CD4-positive, alpha-beta T cell treated with Interferon gamma for 1 hour (primary cell): ENCODE measurements around the gene KCND2.

ENCODE experiments used
- DNase-seq: peaks from one replicate; pipeline ENCODE4 v3.0.0-alpha.2; 2020

Gene KCND2

DNA sequence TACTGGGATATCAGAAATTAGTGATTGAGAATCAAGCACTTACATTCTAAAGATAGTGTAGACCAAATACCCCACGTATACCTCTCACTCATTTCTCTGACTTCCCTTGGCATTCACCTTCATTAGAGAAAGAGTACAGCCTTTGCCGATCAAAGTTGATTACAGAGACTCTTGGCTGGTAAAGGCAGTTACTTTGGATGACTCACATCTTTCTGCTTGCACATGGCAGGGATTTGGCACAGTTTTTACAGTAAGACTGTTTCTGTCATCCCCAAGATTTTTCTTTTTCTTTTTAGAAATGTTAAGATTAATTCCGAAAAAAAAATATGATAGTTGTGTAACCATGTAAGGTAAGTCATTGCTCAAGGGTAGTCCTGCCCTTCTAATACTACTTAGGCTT, 442.0 kb downstream of the KCND2 start:
- no peak for DNase-seq

DNA sequence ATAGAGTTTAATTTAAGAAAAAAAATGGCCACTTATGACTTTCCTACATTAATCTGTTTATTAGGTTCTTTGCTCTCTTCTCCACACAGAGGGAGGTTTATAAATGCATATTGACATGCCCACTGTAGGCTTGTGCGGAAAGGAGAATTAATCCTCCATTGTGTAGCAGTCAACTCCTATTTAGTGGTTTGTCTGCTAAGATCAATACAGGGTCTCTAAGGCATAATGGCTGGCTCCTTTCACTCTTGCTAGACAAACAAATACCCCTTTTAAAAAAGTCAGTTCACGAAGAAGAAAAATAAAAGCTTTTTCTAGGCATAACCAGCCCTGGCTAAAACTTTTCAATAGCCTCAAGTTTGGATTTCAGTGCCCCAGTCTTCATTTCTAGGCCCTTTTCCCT, 443.3 kb downstream of the KCND2 start:
- no peak for DNase-seq

DNA sequence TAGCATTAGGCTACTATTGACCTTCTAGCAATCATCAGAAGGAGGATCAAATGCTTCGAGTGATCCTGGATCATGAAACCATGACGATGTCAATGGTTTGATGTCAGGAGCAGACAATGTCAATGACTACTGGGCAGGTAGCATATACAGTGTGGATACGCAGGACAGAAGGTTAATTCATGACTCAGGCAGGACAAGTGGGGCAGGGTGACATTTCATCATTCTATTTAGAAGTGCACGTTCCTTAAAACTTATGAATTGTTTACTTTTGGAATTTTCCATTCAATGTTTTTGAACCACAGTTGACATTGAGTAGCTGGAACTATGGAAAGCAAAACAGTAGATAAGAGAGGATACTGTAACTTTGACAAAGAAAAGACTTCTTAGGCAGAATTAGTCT, 444.2 kb downstream of the KCND2 start:
- no peak for DNase-seq

DNA sequence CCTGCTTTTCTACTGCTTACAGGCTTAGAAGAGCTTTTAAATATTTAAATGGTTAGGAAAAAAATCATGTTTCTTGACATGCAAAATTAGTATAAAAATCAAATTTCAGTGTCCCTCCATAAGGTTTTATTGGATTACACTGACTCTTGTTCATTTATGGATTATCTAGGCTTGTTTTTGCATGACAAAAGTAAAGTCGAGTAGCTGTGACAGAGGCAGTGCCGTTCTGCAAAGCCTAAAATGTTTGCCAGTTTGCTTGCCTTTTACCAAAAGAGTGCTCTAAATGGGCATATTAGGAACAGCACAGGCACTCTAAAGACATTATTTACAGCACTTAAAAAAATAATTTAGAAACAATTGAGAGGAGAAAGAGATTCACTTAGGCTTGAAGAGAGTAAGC, 445.4 kb downstream of the KCND2 start:
- DNase-seq: no peak

DNA sequence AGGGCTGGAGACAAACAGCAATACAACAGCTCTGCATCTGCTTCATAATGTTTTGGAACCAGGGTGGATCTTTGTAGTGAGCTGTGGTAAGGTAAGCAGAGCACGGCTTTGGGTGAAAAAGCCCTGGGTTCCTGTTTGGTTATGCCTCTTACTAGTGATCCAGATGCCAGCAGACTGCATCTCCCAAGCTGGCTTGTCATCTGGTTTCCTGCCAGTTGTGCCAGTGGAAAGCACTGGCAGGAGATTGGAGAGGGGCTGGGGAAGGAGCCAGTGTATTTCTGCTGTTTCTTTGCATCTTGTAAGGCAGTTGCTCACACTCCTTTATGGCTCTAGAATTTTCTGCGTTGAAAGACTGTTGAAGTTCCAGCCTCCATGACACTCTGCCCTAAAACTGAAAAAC, 447.3 kb downstream of the KCND2 start:
- DNase-seq: no peak

DNA sequence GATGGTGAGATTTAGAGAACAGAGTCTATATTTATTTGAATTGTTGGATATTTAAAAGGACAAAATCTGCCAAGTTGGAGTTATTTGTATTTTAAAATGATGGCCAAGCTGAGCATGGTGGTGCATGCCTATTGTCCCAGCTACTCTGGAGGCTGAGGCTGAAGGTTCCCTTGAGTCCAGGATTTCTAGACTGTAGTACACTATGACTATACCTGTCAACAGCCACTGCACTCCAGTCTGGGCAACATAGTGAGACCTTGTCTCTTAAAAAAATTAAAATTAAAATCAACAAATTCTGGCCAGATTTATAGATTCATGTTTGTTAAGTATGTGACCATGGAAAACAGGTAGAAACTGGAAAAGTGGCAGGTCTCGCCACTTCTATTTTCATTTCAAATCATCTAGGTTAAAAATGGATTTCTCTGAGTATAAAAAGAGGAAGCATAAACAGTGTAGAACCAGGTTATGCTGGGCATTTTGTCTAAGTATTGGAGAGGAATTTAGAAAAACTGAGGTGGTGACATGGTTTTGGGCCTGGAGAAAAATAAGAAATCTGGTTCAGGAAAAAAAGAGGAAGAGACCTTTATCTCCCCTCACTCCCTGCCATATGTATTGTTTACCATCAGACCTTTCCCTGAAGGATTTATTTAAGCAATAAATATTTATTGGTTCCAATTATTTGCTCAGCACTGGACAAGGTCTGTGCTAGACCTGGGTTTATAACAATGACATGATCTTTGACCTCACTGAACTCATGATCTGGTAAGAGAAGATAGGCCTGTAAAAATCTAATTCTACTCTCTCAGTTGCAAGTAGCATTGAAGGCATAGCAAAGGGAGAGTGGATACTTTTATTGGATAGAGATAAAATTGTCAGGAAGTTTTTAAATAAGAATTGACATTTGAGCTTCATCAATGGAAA, 450.8 kb downstream of the KCND2 start:
- no peak for DNase-seq

DNA sequence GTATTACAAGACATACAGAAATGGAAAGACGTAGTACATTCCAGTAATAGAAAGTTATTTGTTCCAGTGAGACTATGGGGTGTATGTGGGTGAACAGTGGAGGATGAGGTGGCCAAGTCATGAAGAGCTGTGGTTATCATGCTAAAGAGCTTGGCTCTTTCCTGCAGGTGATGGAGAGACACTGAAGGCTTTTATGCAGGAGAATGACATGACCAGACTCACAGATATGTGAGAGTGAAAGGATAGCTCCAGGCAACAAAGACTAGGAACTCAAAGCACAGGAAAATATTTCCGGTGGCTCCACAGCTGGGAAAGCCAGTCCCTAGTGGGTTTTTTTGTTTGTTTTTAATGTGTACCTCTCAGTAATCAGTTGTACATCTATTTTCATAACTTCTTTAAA, 451.5 kb downstream of the KCND2 start:
- DNase-seq: no peak

DNA sequence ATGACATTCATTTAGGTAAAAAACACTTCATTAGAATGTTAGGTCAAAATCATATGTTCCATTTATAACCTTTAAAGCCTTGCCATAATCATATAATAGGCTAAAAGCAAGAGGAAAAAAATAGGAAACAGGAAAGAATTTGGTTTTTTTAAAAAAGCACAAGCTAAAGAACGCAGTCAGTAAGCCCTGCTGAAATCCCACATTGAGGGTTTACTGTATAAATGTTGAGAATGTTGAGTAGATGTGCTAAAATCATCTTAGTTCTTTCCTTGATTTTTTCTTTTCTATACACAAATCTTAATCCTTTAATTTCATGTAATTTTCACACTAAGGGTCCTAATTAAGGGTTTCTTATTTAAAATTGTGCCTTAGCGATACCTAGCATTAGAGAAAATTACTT, 452.0 kb downstream of the KCND2 start:
- no peak for DNase-seq

DNA sequence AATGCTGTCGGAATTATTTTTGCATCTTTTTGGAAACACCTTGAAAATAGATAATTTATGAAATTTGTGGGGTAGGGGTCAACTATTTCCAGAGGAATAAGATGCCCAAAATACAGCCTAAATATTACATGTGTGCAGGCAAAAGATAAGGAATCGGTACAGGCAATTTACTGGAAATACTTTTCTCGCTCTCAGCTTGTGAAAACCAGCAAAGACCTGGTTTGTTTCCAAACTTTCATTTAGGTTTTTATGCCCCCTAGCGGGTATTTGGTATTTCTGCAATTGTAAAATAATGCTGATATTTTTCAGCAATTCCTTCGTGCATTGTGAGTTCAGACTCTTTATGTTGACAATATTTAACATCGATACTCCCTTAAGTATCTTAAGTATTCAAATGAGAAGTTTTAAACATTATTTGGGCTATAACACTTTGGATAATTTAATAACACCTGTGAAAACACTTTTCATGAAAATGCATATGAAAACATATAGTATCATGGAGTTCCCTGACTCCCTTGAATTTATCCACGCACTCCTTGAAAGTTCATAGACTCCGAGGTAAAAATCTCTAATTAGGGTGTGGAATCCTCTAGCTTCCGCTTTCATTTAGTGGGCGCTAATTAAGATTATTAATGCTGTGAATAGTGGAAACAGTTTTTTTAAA, 452.5 kb downstream of the KCND2 start:
- DNase-seq: no peak

DNA sequence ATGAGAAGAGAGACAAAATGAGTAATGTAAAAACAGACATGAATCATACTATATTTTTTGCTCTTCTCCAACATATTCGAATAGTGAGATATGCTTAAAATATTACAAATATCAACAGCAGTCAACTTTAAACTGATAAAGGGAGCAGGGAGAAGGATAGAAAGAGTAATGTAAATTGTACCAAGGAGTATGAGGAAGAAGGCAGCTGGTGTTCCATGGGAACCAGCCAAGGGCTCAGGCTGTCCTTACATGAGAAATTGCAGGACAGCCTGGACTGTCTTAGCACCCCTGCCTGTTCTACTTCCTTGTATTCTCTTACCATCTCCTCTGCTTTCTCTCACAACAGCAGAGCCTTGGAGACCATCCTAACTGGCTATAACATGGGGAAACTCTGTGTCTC, 456.3 kb downstream of the KCND2 start:
- DNase-seq: no peak

DNA sequence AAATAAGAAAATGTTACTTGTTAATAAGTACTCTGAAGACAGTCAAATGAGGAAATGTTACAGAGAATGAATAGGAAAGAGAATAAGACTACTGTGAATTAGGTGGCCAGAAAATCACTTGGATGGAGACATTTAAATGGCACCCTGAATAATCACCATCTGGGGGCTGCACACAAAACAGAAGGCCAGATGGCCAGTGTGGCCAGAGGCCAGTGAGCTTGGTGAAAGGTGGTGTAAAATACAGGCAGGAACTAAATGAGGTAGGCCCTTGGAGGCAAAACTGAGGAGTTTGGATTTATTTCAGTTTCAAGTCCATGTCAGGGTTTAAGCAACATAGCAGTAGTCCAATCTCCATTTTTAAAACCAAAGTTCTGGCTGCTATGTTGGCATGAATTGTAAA, 458.3 kb downstream of the KCND2 start:
- DNase-seq: no peak

DNA sequence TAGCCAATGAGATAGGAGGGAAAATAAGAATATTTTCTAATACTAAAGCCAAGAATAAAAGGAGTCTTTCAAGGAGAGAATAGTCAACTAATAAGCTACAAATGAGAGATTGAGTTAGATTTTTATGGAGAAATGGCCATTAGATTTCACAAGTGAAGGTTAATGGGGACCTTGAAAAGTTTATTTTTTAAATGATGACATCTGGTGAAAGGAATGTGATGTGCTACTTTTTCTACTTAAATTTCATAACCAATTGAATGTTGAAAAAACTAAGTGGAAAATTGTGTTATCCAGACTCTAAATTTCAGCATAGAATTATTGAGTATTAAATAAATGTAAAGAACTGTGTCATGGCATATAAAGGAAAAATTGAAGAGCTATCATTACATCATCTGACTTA, 459.3 kb downstream of the KCND2 start:
- DNase-seq: no peak

DNA sequence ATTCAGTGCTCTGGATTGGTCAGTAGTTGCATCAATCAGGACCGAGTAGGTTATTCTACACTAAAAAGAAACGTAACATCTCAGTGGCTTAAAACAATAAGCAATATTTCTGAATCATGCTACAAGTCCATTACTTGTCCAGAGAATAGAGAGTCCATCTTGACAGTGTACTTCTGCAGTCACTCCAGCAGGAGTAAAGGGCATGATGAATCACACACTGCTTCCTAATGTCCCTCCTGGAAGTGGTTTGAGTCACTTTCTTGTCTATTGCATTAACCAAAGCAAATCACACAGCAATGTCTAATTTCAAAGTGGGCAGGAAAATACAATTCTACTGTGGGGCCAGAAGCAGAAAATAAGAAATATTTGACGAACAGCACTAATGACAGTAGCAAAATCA, 460.2 kb downstream of the KCND2 start:
- DNase-seq: no peak

DNA sequence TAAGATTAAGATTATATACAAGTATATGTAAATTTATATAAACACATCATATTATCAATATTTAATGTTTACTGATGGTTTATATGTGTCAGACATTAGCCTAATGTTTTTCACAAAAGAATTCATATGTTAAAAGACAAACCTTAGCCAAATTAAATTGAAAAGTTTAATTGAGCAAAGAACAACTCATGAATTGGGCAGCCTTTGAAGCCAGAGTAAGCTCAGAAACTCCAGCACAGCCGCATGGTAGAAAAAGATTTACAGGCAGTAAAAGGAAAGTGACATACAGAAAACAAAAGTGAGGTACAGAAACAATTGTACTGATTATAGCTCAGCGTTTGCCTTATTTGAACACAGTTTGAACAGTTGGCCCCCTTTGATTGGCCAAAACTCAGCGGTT, 460.9 kb downstream of the KCND2 start:
- no peak for DNase-seq

DNA sequence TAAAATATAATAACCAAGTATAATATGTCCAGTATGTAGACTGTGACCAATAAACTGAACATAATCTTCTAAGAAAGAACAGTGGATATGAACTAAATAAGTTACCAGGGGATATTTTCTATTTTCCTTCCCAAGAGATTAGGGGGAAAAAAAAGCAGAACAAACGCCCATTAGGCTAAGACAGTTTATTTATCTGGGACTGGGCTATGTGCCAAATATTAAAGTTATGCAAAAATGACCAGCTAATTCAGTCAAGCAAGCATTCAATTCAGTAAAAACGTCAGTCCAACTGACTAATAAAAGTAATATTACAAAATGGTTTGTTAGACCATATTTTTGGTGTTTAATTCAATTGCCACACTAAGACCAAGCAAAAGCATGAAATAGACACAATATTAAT, 462.8 kb downstream of the KCND2 start:
- DNase-seq: no peak

DNA sequence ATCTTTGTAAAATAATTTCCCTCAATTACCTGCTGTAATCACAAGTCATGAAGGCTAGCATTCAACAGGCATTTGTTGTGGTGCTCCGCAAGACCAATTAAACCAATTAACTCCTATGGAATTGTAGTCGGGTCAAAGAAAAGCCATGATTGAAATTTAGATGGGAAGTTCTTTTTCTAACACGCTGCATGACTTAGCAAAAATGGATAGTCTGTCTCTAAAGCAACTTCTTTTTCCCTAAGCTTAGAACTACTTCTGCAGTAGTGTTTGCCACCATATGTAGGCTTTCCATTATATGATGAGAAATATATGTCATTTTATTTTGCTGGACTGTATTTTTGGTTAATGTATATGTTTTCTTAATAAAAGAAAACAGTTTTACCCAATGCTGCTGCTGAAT, 465.8 kb downstream of the KCND2 start:
- no peak for DNase-seq

DNA sequence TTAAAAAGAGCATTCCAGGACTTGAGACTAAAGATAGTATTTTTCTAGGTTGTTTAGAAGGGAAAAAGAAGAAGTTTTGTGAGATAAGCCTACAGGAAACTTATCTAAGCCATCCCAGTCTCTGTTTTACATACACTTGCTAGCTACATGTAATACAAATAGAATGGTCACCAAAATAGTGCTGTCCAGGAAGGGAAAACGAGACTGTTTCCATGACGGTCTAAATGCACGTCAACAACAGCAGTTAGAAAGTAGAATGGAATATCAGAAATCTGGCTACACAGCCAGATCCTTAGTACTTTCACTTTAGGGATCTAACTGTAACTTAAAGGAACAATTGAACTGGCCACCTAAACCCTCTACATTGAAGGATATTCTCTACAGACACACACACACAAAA, 467.4 kb downstream of the KCND2 start:
- DNase-seq: no peak

DNA sequence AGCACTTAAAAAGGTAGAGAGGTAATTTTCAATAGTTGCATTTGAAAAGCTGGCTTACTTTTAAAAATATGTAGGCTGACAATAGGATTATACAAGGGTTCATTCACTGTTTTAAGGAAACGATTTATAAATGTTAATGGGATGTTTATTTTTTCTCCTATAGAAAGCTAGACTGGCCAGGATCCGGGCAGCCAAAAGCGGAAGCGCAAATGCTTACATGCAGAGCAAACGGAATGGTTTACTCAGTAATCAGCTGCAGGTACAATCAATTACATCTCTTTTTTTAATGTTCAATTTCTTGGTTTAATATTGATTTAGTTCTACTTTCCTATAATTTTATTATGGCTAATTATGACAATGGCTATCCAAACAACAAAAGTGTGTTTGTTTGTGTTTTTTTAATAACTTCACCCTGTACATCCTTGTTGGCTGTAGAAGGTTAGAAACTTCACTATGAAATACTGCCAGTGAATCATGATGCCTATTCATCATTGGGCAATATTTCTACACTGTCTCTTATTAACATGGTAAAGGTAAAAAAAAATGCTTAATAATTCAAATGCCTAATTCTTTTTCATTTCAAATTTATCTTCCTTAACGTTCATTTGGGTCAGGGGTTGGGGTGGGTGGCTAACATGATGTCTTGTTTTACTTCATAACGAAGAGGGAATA, 468.5 kb downstream of the KCND2 start:
- no peak for DNase-seq

DNA sequence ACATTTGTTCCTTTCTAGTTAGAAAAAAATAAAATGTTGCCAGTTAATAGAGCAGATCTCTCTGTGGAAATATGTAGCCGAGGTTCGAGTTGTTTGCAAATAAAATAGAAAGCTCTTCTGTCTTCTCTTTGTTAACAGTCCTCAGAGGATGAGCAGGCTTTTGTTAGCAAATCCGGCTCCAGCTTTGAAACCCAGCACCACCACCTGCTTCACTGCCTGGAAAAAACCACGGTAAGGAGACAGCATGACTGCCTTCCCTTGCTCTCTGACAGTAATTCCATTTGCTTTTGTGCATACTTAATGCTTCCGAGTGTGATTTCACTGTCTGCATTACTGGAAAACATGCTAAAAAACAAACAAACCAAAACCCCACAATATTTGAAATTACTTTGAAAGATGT, 469.4 kb downstream of the KCND2 start:
- no peak for DNase-seq

DNA sequence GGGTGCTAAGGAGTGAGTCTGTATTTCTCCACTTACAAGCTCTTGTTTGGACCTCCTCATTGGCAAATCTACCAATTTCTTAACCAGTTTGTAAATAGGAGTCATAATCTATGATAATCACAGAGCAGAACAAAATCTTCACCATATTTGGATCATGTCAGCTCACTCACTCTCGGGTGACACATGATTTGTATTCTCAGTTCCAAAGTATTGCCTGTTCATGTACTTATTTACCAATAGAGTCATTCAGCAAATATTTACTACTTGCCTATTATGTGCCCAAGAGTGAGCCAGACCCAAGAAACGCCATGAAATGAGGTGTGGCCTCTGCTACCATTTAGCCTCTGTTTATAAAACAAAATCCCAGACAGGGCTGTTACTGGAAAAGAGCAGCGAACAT, 470.2 kb downstream of the KCND2 start:
- no peak for DNase-seq

DNA sequence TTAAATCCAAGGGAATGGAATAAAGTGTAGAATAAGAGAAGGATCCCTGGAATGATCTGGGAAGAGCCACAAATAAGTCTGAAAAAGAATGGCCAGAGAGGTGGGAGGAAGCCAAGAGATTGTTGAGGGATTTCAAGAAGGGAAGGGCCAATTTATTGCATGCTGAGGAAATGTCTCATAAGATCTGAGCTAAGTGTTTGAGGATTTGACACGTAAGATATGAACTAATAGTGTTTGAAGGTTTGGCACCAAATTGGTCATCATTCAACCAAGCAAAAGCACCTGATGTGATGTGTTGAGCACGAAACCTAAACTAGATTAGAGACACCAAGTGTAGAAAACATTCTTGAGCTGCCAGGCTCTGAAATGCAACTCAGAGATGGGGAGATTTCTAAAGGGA, 487.1 kb downstream of the KCND2 start:
- no peak for DNase-seq

DNA sequence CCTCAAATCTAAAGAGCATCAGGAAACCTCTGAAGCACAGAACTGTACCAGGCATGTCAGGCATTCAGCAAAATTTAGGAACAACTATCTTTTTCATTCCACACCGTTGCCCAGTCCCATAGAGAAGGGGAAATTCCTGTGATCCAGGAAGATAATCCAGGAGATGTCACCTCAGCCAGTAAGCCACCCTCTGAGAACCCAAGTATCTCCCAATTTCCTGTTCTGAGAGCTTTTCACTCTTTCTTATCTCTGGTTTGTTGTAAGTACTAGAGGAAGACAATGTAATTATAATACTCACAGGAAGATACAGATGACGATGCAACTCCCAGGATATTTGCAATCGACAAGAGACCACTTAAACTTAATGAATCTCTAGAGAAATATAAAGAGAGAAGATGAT, 487.9 kb downstream of the KCND2 start:
- DNase-seq: no peak

DNA sequence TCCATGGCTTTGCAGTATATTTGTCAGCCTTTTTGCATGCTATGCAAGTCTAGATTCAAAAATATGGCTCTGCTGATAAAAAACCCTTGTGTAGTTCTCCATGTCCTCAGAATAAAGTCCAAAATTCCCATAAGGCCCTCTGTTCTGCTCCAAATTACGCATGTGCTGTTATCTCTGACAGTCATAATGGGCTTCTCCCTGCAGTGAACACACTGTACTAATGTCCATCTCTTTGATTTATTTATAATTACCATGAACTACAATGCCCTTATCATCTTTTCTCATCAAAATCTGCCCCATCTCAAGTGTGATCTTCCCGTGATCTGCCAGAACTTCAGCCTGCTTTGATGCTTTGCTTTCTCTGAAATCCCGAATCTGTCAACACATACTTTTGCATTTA, 497.2 kb downstream of the KCND2 start:
- DNase-seq: no peak

DNA sequence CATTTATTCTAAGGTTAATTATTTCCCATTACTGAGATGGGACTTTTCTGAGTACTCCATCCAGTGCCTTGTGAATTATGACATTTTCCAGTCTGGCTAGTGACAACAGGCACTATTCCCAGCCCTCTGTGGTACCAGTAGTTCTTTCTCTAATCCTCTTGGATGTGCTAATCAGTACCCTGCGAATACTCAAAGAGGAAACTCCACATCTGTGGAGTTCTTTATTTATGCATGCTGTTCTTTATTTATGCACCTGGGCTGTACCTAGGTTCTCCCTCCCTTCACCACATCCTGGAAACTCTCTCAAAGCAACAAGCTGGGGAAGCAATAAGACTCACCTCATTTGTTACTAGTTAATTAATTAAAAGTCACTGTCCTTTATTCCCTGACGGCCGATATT, 501.5 kb downstream of the KCND2 start:
- no peak for DNase-seq
